RWPE1 (cell line): ENCODE measurements around the gene TIMM22.
"Not testable (repeated sequence)": the region's sequence is repeated elsewhere in the genome, so short reads cannot be mapped to it uniquely, and the experiment has no call there.

Experiments
- CTCF ChIA-PET: fragments of 350-600 bp; sonication (Branson Sonifier 250); formaldehyde crosslinking; extraction: SDS; loops from one replicate; lab custom pipeline; 2021; lab: Yijun Ruan, JAX
- POLR2A ChIA-PET: fragments of 400-600 bp; formaldehyde crosslinking; extraction: SDS; loops from one replicate; lab custom pipeline; 2020; ENCODE audit warnings: antibody characterized with exemption; ENCODE audit not compliant: low non-redundant PET; lab: Yijun Ruan, JAX
- DNase-seq: peaks from one replicate; pipeline ENCODE4 v3.0.0; 2012; ENCODE audit warnings: low spot score
- H3K27ac ChIP-seq: fragments of 450-650 bp; 2 replicates; pipeline ENCODE4 v1.5.1; 2017
- CTCF ChIP-seq: fragments of 450-650 bp; conservative IDR thresholded peaks from 2 replicates; pipeline ENCODE4 v1.5.1; 2017; ENCODE audit warnings: low read depth, mild to moderate bottlenecking

Gene TIMM22

GRCh38 chr17:1039511-1040215 is 42.7 kb downstream of the TIMM22 start:
- ChIA-PET CTCF (interaction anchor here (0.6 kb wide), 1 partner anchor 201 kb away, joined by 5 read pairs; no protein-coding TSS in a partner anchor), POLR2A (no interaction called here)
- H3K27ac ChIP-seq = no peak overlapping the region
- no peak for TF ChIP-seq CTCF
- no peak for DNase-seq

- no peak for DNase-seq
- no peak for TF ChIP-seq CTCF
- POLR2A ChIA-PET = no interaction called here
- no peak overlapping the region for H3K27ac ChIP-seq
- CTCF ChIA-PET = interaction anchor here (0.6 to 1.0 kb wide), 3 partner anchors 40 to 202 kb away, joined by 3 to 5 read pairs (median 3); no protein-coding TSS in a partner anchor
Observed at GRCh38 chr17:1040216-1040600, 43.3 kb downstream of the TIMM22 start.

- no peak for DNase-seq
- CTCF ChIA-PET = no interaction called here
- TF ChIP-seq CTCF = no peak
- POLR2A ChIA-PET = no interaction called here
- no peak overlapping the region for H3K27ac ChIP-seq
Observed at GRCh38 chr17:1041746-1042145, 44.8 kb downstream of the TIMM22 start.

GRCh38 chr17:1042486-1042885 is 45.6 kb downstream of the TIMM22 start:
- no peak for TF ChIP-seq CTCF
- DNase-seq = no peak
- ChIA-PET POLR2A (no interaction called here), CTCF (interaction anchor here (0.7 kb wide), 1 partner anchor 513 kb away, joined by 6 read pairs; no protein-coding TSS in a partner anchor)
- H3K27ac ChIP-seq = no peak overlapping the region

- ChIA-PET POLR2A (interaction anchor here (0.6 kb wide), 1 partner anchor 218 kb away, joined by 3 read pairs; no protein-coding TSS in a partner anchor), CTCF (interaction anchor here (0.6 to 2.0 kb wide), 3 partner anchors 12 to 49 kb away, joined by 3 to 8 read pairs (median 6); no protein-coding TSS in a partner anchor)
- DNase-seq = no peak
- TF ChIP-seq CTCF = no peak
- no peak overlapping the region for H3K27ac ChIP-seq
Observed at GRCh38 chr17:1043601-1044251, 46.8 kb downstream of the TIMM22 start.

- H3K27ac ChIP-seq, DNase-seq: not testable (repeated sequence)
- ChIA-PET POLR2A (interaction anchor here (0.6 kb wide), 1 partner anchor 676 kb away, joined by 3 read pairs; no protein-coding TSS in a partner anchor), CTCF (interaction anchor here (0.6 to 2.0 kb wide), 3 partner anchors 12 to 49 kb away, joined by 3 to 8 read pairs (median 6); no protein-coding TSS in a partner anchor)
Observed at GRCh38 chr17:1044387-1045009, 47.6 kb downstream of the TIMM22 start.
